LNCAP (cell line): ENCODE data around the gene IL16.

Experiments used
- TF ChIP-seq, protein P1 (sequence below): fragments of 450-650 bp; IDR thresholded peaks from 2 replicates; pipeline ENCODE4 v1.5.1; 2017; ENCODE audit warnings: mild to moderate bottlenecking

IL16 gene

DNA sequence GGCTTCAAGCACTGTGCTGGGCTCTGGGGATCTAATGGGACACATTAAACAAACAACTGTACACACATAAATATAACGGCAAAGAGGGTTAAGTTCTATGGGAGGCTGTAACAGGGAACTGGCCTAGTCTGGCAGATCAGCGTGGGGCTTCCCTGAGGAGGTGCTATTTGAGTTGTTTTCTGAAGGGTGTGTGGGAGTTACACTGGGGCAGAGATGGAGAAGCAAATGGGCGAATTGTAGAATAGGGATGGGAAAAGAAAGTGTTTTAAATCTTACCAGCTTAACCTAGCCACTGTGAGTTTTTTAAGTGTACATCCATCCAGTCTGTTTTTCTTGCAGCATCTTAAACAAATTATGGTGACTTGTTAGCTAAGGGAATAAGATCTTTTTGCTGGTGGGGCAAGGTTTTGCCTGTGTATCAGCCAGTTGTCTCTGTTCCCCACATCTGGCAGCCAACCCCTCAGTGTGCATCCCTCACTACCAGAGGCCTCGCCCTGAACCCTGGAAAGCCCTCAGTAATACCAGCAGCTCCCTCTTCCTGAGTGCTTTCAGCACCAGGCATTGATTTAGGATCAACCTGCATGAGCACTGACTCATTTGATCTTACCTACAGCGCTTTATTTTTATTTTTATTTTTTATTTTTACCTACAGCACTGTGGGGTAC, 10.9 kb upstream of the IL16 start:
- TF ChIP-seq, protein P1, sequence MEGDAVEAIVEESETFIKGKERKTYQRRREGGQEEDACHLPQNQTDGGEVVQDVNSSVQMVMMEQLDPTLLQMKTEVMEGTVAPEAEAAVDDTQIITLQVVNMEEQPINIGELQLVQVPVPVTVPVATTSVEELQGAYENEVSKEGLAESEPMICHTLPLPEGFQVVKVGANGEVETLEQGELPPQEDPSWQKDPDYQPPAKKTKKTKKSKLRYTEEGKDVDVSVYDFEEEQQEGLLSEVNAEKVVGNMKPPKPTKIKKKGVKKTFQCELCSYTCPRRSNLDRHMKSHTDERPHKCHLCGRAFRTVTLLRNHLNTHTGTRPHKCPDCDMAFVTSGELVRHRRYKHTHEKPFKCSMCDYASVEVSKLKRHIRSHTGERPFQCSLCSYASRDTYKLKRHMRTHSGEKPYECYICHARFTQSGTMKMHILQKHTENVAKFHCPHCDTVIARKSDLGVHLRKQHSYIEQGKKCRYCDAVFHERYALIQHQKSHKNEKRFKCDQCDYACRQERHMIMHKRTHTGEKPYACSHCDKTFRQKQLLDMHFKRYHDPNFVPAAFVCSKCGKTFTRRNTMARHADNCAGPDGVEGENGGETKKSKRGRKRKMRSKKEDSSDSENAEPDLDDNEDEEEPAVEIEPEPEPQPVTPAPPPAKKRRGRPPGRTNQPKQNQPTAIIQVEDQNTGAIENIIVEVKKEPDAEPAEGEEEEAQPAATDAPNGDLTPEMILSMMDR, result no peak

DNA sequence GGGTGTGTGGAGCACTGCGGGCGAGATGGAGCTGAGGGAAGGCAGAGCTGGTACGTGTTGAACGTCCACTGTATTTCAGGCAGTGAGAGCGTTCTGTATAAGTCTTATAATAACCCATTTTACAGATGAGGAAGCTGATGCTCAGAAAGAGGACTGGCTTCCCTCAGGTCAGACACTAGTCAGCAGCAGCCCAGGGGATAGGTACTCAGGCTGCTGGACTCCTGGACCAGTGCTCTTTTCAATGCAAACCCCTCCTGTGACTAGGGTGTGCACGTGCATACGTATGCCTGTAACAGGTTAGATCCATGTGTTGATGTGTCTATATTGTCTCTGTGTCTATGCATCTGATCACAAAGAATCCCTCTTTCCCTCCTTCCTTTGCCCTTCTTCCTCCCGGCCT, 8.3 kb upstream of the IL16 start:
- TF ChIP-seq, protein P1, result no peak

DNA sequence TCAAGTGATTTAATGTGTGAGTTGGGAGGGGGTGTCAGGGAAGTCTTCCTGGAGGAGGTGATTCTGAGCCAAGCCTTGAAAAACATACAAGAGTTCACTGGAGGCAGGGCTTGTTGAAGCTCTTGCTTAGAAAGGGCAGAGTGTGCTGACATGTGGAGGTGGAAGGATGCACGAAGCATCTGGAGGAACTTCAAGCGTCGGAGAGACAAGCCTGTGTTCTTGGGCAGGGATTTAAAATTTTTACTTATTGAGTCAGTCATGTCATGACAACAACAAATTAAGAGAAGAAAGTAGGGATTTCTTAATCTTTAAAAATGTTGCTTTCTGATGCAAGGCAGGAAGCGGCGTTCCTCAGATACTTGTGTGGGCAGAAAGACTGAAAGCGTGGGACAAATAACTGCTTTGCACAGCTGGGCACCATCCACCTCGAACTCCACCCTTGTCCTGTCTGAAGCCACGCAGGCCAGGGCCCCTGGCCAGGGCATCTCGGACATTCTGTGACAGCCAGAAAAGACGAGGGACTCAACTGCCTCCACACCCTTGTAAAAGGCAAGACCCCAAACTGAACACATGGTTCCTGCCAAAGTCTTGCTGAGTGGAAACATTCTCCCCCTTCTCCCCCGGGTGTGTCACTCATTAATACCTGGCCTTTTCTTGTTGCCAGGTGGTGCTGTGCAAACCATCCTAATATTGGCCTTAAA, 6.9 kb upstream of the IL16 start:
- TF ChIP-seq, protein P1, result no peak

DNA sequence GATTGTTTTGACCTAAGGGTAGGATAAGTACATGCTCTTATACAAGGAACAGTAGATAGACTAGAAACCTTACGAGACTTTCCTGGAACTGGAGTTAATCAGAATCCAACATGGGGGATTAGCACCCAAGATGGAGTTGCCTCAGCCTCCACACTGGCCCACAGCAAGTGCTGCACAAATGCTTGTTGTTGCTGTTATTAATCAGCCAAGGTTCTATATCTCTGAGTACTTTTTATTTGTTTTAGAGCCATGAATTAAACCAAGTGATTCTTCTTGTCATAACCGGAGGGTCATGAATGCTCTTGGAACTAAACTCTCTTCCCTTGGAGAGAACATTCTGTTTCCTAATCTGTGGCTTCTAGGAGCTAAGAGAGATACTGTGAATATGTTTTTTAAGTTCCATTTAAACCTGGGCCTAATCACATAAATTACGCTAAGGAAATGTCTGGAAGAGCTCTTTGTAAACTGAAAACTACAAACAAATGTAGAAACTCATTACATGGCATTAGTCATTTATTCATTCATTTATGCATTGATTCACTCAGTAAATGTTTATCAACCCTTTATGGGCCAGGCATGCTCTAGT, 5.7 kb upstream of the IL16 start:
- TF ChIP-seq, protein P1, result no peak

DNA sequence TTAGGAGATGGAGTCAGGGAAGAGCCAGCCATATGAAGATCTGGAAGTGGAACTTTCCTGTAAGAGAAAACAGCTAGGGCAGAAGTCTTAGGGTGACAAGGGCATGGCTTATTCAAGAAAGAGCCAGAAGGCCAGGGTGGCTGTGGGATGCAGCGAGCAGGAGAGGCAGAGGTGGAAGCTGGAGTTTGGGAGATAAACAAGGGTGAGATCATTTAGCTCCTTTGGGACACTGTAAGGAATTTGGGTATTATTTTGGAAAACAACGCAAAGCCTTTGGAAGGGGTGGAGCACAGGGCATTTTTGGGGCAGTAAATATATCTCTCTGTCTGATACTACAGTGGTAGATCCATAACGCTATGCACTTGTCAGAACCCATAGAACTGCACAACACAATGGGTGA, 5.0 kb upstream of the IL16 start:
- TF ChIP-seq, protein P1, result no peak

DNA sequence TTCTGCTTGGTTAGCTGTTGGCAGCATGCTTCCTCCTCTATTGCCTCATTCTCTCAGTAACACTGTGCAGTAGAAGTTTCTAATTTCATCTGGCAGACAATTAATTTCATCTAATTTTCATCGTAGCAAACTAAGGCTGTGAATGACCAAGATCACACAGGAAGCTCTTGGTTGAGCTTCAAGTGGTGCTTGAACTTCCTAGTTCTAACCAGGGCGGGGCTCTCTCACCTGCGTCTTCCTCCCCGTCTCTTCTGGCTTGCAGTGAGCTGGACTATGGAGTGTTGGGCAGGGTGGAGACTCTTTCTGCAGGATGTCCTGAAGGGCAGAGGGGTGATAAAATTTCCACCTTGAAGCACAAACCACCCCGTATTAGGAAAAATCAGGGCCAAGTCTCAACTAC, 2.0 kb upstream of the IL16 start:
- TF ChIP-seq, protein P1, result no peak

DNA sequence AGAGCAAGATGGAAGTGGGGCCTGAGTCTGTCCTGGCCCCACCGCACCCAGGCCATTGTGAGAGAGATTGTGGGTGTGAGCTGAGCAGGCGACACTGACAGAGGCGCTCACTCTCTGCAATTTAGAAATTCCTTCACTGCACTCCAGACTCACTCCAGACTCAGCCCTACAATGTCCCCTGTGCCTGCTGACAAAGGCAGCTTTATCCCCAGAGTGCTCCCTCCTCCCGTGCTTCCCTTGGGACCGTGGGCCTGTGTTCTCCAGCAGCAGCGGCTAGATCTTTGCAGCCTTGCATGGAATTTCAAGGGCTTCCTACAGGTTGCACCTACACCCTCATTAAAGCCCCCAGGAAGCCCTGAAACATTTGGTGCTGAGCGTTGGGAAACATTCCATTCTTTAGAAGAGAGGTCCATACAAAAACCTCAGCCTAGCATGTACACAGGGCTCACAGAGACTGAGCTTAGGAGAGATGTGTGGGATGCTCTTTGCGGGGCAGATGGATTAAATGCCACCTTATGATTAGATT, 1.3 kb upstream of the IL16 start:
- TF ChIP-seq, protein P1, result no peak
